Stimulated activated CD8-positive, alpha-beta memory T cell treated with anti-CD3 and anti-CD28 coated beads, Interleukin-7, amount 100 ng/mL, for 1 hour (primary cell): Measurements from ENCODE around the gene NINL.
"Not testable (repeated sequence)": the region's sequence is repeated elsewhere in the genome, so short reads cannot be mapped to it uniquely, and the experiment has no call there.

ENCODE experiments used
- DNase-seq, 2 donors: peaks; one replicate each; pipeline ENCODE4 v3.0.0-alpha.2; 2020; ENCODE audit warnings: low read depth in 2 of 2

NINL gene

DNA sequence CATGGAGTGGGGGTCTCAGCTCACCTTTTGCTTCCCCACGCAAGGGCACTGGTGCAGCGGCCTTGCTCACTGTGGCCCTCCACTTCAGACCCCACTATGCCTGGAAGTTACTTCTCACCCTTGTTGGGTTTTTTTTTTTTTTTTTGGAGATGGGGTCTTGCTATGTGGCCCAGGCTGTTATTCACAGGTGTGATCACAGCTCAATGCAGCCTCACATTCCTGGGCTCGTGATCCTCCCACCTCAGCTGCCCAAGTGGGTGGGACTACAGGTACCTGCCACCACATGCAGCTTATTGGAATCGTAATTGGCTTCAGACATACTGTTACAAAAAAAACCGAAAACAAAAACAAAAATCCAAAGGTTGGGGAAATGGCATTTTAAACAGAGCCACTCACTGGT is 32.4 kb downstream of the NINL start:
- no peak for DNase-seq

DNA sequence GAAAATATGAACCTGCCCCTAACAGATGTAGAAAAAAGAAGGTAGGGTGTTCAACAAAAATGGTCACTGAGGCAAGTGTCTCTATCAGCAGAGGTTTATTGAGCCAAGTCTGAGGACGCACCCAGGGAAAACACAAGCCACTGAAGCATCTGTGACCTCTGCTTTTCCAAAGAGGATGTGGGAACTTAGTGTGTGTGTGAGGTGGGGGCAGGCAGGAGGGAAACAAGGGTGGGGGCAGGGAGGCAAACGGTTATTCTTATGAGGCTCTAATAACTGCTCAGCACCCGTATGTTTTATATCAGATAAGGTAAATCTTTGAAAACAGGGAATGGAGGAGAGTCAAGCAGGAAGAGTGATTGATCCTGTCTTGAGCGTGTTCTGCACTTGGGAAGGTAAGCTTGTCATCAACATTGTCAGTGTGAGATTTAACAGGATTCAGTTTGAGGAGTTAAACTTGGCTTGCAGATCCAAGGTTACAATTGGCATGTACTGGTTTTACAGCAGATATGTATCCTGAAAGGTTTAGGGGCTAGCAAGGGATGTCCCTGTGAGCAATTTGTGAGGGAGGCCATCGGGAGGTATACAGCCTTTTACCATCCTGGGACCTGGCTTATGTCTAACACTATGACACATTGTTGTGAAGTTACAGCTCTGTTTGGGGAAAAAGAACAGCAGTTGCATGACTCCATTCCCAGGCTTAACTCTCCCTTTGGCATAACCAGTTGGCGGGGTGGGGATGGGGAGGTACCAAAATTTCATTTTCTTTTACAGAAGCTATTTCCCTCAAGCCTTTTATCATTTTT is 33.7 kb downstream of the NINL start:
- DNase-seq = no peak

DNA sequence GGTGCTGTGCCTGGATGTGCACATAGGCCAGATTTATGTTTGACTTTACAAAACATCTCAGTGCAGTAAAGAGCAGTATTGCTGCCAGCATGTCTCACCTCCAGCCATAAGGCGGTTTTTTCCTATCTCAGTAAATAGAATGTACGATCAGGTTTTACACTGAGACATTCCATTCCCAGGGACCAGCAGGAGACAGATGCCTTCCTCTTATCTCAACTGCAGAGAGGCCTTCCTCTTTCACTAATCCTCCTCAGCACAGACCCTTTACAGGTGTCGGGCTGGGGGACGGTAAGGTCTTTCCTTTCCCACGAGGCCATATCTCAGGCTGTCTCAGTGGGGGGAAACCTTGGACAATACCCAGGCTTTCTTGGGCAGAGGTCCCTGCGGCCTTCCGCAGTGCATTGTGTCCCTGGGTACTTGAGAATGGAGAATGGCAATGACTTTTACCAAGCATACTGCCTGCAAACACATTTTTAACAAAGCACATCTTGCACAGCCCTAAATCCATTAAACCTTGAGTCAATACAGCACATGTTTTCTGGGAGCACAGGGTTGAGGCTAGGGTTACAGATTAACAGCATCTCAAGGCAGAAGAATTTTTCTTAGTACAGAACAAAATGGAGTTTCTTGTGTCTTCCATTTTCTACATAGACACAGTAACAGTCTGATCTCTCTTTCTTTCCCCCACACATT is 34.5 kb downstream of the NINL start:
- DNase-seq = not testable (repeated sequence)

DNA sequence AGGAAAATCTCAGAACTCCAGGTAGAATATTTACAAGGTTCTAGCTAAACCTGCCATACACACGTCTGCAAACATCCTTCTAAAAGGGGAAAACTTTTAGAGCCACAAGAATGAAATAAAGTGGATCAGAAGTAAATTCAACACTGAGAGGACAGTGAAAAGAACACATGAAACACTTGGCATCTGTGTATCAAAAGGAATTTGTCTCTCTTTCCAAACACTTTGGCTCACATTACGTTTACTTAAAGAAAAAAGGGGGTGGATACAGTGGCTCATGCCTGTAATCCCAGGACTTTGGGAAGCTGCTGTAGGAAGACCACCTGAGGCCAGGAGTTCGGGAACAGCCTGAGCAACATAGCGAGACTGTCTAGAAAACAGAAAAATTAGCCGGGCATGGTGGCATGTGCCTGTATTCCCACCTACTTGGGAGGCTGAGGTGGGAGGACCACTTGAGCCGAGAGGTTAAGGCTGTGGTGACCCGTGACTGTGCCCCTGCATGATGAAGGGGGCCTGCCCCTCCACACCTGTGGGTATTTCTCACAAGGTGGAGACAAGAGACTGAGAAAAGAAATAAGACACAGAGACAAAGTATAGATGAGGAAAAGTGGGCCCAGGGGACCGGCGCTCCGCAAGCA is 35.4 kb downstream of the NINL start:
- no peak for DNase-seq

DNA sequence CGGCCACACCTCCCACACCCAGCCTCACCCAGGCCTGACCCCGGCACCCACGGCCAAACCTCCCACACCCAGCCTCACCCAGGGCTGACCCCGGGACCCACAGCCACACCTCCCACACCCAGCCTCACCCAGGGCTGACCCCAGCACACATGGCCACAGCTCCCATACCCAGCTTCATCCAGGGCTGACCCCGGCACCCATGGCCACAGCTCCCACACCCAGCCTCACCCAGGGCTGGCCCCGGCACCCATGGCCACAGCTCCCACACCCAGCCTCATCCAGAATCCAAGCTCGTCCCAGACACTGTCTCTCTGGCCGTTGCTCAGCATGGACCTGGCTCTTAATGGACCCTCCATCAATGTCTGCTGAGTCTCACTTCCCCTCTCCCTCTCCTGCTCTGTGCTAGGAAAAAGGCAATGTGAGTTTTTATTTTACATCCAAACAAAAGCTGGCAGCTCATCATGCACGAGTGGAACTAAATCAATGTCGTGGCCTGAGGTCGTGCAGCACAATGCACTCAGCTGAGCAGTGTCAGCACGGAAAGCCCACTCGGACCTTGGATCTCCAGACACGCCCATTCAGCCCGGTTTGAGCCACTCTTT is 36.1 kb downstream of the NINL start:
- no peak for DNase-seq

DNA sequence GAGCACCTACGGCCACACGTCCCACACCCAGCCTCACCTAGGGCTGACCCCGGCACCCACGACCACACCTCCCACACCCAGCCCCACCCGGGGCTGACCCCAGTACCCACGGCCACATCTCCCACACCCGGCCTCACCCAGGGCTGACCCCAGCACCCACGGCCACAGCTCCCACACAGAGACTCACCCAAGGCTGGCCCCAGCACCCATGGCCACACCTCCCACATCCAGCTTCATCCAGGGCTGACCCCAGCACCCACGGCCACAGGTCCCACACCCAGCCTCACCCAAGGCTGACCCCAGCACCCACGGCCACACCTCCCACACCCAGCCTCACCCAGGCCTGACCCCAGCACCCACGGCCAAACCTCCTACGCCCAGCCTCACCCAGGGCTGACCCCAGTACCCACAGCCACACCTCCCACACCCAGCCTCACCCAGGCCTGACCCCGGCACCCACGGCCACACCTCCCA is 36.7 kb downstream of the NINL start:
- no peak for DNase-seq

DNA sequence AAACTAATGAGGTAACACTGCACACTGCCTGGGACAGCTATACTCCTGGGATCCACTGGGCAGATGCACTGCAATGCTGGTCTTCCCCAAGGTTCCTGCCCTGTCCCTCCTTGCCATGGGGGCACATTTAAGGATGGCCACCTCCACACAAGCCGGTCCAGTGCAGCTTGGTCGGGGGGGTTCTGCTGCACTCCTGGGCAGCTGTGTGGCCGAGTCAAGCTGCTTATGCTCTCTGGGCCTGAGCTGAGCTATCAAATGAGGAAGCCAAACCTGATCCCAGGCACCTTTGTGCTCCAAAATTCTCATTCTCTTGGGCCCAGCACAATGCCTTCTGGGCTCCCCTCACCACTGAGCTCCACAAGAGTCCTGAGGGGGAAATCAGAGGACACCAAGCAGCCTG is 37.3 kb downstream of the NINL start:
- DNase-seq = no peak

DNA sequence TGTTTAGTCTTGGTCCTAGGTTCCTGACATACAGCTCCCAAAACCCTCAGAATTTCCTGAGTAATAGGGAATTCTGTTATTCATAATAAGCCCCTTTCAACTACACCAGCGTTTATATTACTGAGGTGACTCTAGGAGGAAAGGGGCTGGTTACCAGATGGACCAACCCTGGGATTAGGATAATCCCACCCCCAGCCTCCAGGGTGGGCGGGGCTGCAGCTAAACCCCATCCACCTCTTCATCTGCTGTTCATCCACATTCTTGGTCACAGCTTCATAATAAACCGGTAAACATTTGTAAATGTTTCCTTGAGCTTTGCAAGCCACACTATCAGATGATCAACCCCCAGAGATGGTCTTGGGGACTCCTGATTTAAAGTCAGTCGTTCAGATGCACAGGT is 38.3 kb downstream of the NINL start:
- DNase-seq = no peak

DNA sequence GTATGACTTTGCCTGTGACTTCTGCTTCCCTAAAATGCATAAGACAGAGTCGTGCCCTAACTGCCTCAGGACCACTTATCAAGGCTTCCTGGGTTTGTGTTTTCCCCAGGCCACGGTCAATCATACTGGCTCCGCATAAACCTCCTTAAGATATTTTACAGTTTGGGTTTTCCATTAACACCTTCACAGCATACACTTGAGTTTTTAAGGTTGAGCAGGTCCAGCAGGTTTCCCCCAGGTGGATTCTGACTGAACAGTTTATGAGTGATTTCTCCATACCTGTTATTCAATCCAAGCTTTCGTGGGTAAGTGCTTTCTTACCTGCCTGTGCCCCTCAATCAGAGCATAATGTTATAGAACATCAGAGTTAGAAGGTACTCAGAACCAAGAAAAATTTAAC is 39.3 kb downstream of the NINL start:
- no peak for DNase-seq

DNA sequence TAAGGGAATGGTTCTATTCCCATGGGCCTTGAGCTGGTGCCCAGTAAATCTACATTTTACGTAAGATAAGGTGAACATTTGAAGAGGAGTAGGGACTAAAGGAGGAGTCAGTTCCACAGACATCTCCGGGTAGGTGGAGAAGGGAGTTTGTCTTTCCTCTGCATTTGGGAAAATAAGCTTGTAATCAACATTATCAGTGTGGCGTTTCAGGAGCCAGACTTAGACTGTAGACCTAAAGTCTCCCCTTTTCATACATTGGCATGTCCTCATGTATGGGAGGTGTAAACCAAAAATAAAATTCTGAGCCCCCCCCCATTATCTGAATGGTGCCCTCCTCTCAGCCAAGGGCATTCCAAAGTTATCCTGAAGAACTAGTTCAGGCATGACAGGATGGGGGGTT is 40.2 kb downstream of the NINL start:
- no peak for DNase-seq

DNA sequence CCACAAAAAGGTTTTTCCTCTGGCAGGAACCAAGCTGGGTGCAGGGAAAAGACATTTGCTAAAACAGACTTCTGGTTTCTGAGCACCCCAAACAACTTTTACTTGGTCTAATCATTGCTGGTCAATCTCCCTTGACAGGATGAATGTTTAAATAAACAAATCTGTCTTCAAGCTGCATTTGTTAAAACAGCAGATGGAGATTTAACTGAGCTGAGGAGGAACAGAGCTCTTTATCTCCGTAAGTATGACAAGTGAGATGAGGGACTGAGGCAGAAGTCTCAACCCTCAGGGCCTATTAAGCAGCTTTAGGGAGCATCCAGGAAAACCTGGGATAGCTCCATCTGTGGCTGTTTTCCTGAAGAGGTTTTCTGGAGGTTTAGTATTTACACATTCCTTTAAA is 40.6 kb downstream of the NINL start:
- DNase-seq = no peak

DNA sequence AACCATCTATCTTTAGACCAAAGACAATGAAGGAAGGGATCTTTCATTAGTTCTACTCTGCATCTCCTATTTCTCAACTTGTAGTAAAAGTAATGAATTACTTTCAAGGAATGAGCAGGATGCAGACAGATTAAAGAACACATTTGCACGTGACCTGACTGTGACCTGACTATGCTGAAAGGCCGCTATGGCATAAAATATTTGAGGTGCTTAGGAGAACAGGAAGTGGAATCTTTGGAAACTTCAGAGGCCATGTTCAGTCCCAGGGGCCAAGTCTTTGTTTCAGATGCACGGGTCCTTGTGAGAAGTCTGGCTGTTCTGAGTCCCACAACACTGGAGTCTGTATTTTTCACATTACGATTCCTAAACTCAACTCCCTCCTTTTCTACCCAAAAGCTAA is 41.0 kb downstream of the NINL start:
- no peak for DNase-seq

DNA sequence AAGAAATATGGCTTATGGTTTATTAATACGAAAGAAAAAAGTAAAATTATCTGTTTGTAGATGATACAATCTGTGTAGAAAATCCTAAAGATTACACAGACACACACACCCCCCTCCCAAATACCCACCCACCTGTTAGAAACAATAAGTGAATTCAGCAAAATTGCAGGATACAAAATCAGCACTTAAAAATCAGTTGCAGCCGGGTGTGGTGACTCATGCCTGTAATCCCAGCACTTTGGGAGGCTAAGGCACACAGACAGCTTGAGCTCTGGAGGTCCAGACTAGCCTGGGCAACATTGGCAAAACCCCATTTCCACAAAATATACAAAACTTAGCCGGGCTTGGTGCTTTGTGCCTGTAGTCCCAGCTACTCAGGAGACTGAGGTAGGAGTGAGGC is 42.3 kb downstream of the NINL start:
- no peak for DNase-seq

DNA sequence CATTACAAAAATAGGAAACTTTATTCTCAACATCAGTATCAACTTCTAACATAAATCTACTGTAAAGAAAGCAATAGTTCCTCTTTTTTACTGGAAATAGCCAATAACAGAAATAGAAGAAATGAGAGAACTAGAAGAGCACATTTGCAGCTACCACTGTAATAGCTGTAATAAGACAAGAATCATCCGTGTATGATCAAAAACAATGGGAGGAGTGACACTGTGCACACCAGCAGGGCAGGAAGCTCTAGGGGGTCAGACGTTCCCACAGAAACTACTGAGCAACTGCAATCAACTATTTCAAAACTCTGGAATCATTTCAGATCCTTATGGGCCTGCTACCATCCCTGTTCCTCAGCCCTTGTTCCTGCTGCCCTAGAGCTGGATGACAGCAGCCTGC is 43.7 kb downstream of the NINL start:
- no peak for DNase-seq

DNA sequence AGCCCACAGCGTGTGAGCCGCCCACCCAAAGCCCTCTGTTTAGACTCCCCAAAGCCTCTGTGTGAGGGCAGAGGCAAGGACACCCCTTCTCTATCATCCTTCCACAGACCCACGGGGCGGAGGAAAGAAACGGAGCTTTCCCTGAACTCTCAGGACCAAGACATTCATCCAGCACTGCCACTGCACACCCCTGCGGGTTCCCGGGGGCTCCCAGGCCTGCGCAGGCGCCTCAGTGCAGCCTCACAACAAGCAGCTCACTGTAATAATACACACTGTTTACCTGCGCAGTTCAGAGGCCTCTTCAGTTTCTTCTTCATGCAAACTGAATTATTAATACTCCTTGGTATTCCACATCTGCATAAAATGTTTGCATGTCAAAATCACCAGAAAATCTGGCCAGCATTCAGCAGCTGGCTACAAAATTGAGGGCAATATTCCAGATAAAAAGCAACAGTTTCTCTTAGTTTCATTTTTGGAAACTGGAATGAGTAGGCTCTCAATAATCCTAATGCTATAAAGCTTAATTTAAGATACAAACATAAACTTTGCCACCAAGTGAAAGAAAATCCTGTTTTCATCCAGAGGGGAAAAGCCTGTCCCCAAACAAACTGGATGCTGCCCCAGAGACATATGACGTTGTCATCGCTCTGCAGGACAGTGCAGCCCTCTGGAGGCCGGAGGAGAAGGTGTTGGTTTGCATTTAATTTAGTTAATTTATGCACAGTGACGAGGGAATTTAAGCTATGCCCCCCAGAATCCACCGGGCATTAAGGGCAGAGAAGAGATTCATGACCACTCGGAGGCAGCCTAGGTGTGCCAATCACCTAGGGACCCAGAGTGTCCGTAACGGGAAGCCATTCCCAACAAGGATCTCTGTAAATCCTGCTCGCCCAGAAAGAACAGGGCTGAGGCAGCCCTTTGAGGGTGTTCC is 45.3 kb downstream of the NINL start:
- DNase-seq = no peak

DNA sequence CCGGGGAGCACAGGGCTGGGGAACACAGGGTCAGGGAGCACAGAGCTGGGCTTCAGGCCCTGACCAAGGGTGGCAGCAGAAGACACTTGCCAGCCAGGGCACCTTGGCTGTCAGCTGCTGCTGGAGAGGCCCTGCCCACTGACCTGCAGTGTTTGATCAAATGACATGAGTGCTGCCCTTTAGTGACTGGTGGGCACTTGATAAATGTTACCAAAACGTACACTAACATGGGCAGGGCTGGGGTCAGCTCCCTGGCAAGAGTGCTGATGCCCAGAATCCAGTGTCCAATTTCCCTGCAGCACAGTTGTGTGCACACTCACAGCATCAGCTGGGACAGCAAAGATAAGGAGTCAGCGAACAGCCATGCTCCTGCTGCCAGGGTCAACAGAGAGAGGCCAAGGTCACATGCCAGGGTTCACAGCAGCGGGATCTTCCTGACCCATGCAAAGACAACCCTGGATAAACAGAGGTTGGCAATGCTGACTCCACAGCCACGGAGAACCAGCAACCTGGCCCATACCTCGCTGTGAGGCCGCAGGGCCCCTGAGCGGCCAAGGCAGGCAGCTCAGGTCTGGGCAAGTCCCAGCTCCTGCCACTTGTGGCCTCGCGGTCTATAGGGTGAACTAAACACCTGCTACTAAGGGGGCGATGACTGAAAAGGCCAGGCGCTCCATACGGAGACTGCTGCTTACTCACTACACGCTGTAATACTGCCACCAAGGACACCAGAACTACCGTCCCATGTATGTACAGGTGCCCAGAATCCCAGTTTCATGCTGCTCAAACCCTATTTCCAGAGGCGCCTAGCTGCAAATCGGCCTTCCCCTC is 46.3 kb downstream of the NINL start:
- no peak for DNase-seq

DNA sequence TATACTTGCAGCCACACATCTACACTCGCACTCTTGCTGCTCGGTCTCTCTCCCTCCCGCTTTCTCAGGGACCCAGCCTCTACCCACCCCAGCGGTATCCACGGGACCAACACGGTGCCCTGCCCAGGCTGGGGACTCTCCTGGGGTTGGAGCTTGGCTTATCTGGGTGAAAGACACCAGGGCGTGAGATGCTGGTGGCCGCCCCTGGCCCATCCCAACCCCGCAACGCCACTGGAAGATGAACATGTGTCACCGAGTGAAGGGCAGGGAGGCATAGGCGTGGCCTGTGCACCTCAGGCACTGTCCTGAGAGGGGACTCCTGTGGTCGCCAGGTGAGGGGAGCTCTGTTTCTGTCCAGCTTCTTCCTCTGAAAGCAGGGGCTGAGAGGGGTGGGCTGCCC is 47.4 kb downstream of the NINL start:
- DNase-seq = no peak

DNA sequence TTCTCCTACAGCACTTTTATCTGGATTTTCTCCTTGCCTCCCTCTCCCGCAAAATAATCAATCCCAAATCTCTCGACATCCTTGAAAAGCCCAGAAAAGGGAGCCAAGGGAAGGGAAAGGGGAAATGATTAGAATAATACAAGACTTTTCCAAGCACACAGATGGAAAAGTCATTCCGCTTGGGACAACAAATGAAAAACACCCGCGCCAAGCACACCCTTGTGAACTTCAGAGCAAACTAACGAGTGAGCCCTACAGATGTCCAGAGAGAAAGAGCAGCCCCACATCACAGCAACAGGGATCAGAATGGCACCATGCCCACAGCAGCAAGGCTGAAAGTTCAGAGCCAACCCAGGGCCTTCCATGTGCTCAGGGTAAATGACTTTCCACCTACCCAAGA is 49.6 kb downstream of the NINL start:
- DNase-seq = no peak

DNA sequence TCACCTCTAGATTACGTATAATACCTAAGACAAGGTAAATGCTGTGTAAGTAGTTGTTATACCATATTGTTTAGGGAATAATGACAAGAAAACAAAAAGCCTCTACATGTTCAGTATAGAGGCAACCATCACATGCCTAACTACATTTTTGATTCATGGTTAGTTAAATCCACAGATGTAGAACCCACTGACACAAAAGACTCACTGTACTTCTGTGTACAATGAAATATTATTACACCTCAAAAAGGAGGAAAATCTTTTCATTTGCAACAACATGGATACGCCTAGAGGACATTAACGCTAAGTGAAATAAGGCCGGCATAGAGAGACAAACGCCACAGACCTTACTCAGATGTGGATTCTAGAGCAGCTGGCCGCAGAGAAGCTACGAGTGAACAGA is 50.5 kb downstream of the NINL start:
- no peak for DNase-seq

DNA sequence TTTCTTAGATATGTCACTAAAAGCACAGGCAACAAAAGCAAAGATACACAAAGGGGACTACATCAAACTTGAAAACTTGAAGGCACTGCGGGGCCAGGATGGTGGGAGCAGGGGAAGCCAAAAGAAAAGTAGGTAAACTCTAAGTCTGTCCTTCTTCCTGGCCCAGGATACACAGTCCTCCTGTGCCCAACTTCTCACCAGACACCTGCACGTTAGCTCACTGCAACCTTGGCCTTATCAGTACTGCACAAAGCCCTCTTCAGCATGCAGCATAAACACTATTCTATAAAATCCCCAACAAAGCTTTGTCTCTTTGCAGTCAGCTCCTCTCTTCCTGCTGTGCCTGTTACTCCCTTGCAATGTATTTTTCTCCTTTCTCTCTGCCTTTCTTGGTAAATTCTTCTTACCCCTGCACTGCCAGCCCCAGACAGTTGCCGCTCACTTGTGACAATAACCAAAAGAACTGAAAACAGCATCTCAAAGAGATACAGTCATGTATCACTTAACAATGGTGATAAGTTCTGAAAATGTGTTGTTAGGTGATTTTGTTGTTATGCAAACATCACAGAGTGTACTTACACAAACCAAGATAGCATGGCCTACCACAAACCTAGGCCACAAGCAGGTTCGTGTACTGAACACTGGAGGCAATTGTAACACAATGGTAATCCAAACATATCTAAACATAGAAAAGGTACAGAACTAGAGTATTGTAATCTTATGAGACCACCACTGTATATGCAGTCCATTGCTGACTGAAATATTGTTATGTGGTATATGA is 51.2 kb downstream of the NINL start:
- no peak for DNase-seq
